Urinary bladder (tissue), 4 donors: ENCODE results near the gene C16orf96. TPM values are rescaled to one million over a fixed set of nuclear protein-coding genes. Genes with fewer than 3 reads are reported as not detected.

Source experiments
- DNase-seq: peaks from one replicate; pipeline ENCODE4 v3.0.0-alpha.2; 2015; ENCODE audit errors: extremely low spot score
- H3K27ac ChIP-seq: one replicate; pipeline ENCODE4 v1.5.1; 2013; ENCODE audit warnings: low read depth, mild to moderate bottlenecking, moderate library complexity
- H3K36me3 ChIP-seq: one replicate; pipeline ENCODE4 v1.6.1; 2013; ENCODE audit warnings: mild to moderate bottlenecking, moderate library complexity; ENCODE audit not compliant: insufficient read depth
- H3K4me1 ChIP-seq: one replicate; pipeline ENCODE4 v1.6.1; 2013; ENCODE audit warnings: mild to moderate bottlenecking, moderate library complexity; ENCODE audit not compliant: insufficient read depth
- H3K4me3 ChIP-seq: one replicate; pipeline ENCODE4 v1.5.1; 2013; ENCODE audit warnings: low read depth, low read length
- WGBS: extraction: QIAGEN DNeasy Blood & Tissue Kit; methylation state at CpG from one replicate; pipeline ENCODE4 v1.1.7; 2013; 5-methylcytosine and 5-hydroxymethylcytosine counted together
- polyA plus RNA-seq: library from polyadenylated mRNA; stranded (reverse); fragments of 200-250 nt; gene quantifications from one replicate; pipeline ENCODE4 v1.2.3, GENCODE V29; 2013
- total RNA-seq: library from RNA; depleted of rRNA; stranded (reverse); fragments of >200 nt; gene quantifications from one replicate; pipeline ENCODE4 v1.2.3, GENCODE V29; 2014
- donor health status: healthy with polysubstance abuse.
- donor health status: healthy.

The C16orf96 gene
- total and polyA plus RNA-seq, 2 donors = 0.04 to 0.11 TPM

GRCh38 chr16:4534151-4534790, 21.9 kb upstream of the C16orf96 start:
- H3K36me3 ChIP-seq = no peaks in the 10 kb centered on the region
- no peak overlapping the region for H3K27ac ChIP-seq
- no peak overlapping the region for H3K4me3 ChIP-seq
- H3K4me1 ChIP-seq = no peaks in the 10 kb centered on the region
- 84% methylated on average over 13 of the region's 13 CpGs for WGBS
- no peak for DNase-seq

GRCh38 chr16:4535627-4536108, 20.5 kb upstream of the C16orf96 start:
- Histone ChIP-seq H3K27ac (no peak overlapping the region), H3K4me3 (no peak overlapping the region), H3K4me1 (no peaks in the 10 kb centered on the region), H3K36me3 (no peaks in the 10 kb centered on the region)
- DNase-seq = no peak
- 82% methylated on average over 7 of the region's 7 CpGs for WGBS

GRCh38 chr16:4536391-4537106, 19.6 kb upstream of the C16orf96 start:
- no peak for DNase-seq
- no peak overlapping the region for H3K4me3 ChIP-seq
- no peaks in the 10 kb centered on the region for H3K36me3 ChIP-seq
- H3K4me1 ChIP-seq = no peaks in the 10 kb centered on the region
- H3K27ac ChIP-seq = no peak overlapping the region
- WGBS = 92% methylated on average over 15 of the region's 15 CpGs

- H3K27ac ChIP-seq = no peak overlapping the region
- WGBS = 11% methylated on average over 75 of the region's 75 CpGs
- H3K4me3 ChIP-seq = peak overlapping the region; percentile 82
- no peaks in the 10 kb centered on the region for H3K36me3 ChIP-seq
- H3K4me1 ChIP-seq = no peaks in the 10 kb centered on the region
- DNase-seq = no peak
These were observed 18.5 kb upstream of the C16orf96 start for GRCh38 chr16:4537376-4538343.

GRCh38 chr16:4538350-4539235, 17.5 kb upstream of the C16orf96 start, which contains the start of gene CDIP1:
CDIP1 (minus strand) TSS chr16:4538773; CDS start chr16:4514130, 24,643 bp downstream.
- Histone ChIP-seq H3K27ac (no peak within 1 kb of the TSS), H3K36me3 (no peaks in the 10 kb centered on the region), H3K4me1 (no peaks in the 10 kb centered on the region), H3K4me3 (peak within 1 kb of the TSS; percentile 82)
- peak; percentile 85 for DNase-seq
- 5% methylated on average over 61 of the region's 67 CpGs for WGBS

- WGBS = 100% methylated on average over 2 of the region's 2 CpGs
- Histone ChIP-seq H3K27ac (no peak overlapping the region), H3K4me1 (no peaks in the 10 kb centered on the region), H3K4me3 (no peak overlapping the region), H3K36me3 (no peaks in the 10 kb centered on the region)
- no peak for DNase-seq
These were observed 16.3 kb upstream of the C16orf96 start for GRCh38 chr16:4539716-4540284.

GRCh38 chr16:4544473-4544872, 11.7 kb upstream of the C16orf96 start:
- no peaks in the 10 kb centered on the region for H3K4me1 ChIP-seq
- no peaks in the 10 kb centered on the region for H3K36me3 ChIP-seq
- 76% methylated on average over 8 of the region's 8 CpGs for WGBS
- H3K4me3 ChIP-seq = no peak overlapping the region
- no peak for DNase-seq
- H3K27ac ChIP-seq = no peak overlapping the region

GRCh38 chr16:4548124-4548523, 8.0 kb upstream of the C16orf96 start:
- no peak overlapping the region for H3K27ac ChIP-seq
- no peaks in the 10 kb centered on the region for H3K4me1 ChIP-seq
- H3K4me3 ChIP-seq = no peak overlapping the region
- DNase-seq = no peak
- no peaks in the 10 kb centered on the region for H3K36me3 ChIP-seq
- 81% methylated on average over 13 of the region's 13 CpGs for WGBS

GRCh38 chr16:4550591-4550990, 5.5 kb upstream of the C16orf96 start:
- Histone ChIP-seq H3K4me3 (no peak overlapping the region), H3K4me1 (no peaks in the 10 kb centered on the region), H3K36me3 (no peaks in the 10 kb centered on the region), H3K27ac (no peak overlapping the region)
- 40% methylated on average over 4 of the region's 4 CpGs for WGBS
- DNase-seq = no peak

- WGBS = 52% methylated on average over 3 of the region's 3 CpGs
- no peak overlapping the region for H3K4me3 ChIP-seq
- H3K27ac ChIP-seq = no peak overlapping the region
- H3K36me3 ChIP-seq = no peaks in the 10 kb centered on the region
- no peaks in the 10 kb centered on the region for H3K4me1 ChIP-seq
- no peak for DNase-seq
These were observed 3.6 kb upstream of the C16orf96 start for GRCh38 chr16:4552541-4552940.

- H3K4me1 ChIP-seq = no peaks in the 10 kb centered on the region
- no peak overlapping the region for H3K27ac ChIP-seq
- WGBS = 86% methylated on average over 14 of the region's 14 CpGs
- DNase-seq = no peak
- H3K36me3 ChIP-seq = no peaks in the 10 kb centered on the region
- H3K4me3 ChIP-seq = no peak overlapping the region
These were observed 440 bp downstream of the C16orf96 start for GRCh38 chr16:4556580-4556979.

GRCh38 chr16:4557973-4558372, 1.8 kb downstream of the C16orf96 start:
- H3K27ac ChIP-seq = no peak overlapping the region
- no peaks in the 10 kb centered on the region for H3K4me1 ChIP-seq
- WGBS = 74% methylated on average over 10 of the region's 10 CpGs
- no peaks in the 10 kb centered on the region for H3K36me3 ChIP-seq
- no peak overlapping the region for H3K4me3 ChIP-seq
- DNase-seq = no peak
